Endothelial cell of umbilical vein (primary cell): ENCODE measurements around the gene C2orf68. TPM values are rescaled to one million over a fixed set of nuclear protein-coding genes. Genes with fewer than 3 reads are reported as not detected.

ENCODE experiments used
- BruUV-seq: library from RNA; stranded (reverse); fragments of 400-500 nt; replicated peaks from 2 replicates; lab custom pipeline; 2021; lab: Mats Ljungman, UMichigan
- CTCF ChIA-PET: fragments of 300-600, 350-600 bp; sonication (Branson Sonifier 250); formaldehyde crosslinking; loops from one replicate; lab custom pipeline; 2021; ENCODE audit warnings: antibody characterized with exemption, inconsistent platforms; lab: Charles Lee
- POLR2A ChIA-PET: fragments of 300-600, 350-600 bp; sonication (Branson Sonifier 250); formaldehyde crosslinking; loops from one replicate; lab custom pipeline; 2021; ENCODE audit warnings: antibody characterized with exemption, inconsistent platforms; lab: Charles Lee
- DNase-seq: peaks from one replicate; pipeline ENCODE4 v3.0.0-alpha.2; 2011; ENCODE audit warnings: low read depth, low spot score
- FAIRE-seq: peaks from 2 replicates; lab custom pipeline; 2011; peaks lifted over from hg19 to GRCh38; lab: Jason Lieb, UNC
- H2AFZ ChIP-seq: 2 replicates; pipeline ENCODE4 v1.6.0; 2012; ENCODE audit warnings: low read depth, low read length, control low read depth, inconsistent platforms
- H3K27ac ChIP-seq: 2 replicates; pipeline ENCODE4 v1.5.1; 2011; ENCODE audit warnings: low read depth, mild to moderate bottlenecking, control low read depth, low read length, moderate library complexity; ENCODE audit not compliant: insufficient read depth
- H3K27me3 ChIP-seq, 2 experiments: 2 replicates each; pipeline versions ENCODE4 v1.6.0 to v1.6.1; 2011; ENCODE audit warnings: low read length in 2 of 2, mixed read lengths in 1 of 2; ENCODE audit not compliant: control insufficient read depth in 2 of 2, insufficient read depth in 2 of 2
- H3K36me3 ChIP-seq, 2 experiments: 2 replicates in 1 of 2; 3 replicates in 1 of 2; pipeline ENCODE4 v1.5.1; 2011; ENCODE audit warnings: low read length in 2 of 2, mild to moderate bottlenecking in 1 of 2, moderate library complexity in 1 of 2; ENCODE audit not compliant: control insufficient read depth in 2 of 2, insufficient read depth in 2 of 2; ENCODE audit errors: extremely low read depth in 1 of 2
- H3K4me1 ChIP-seq: 3 replicates; pipeline ENCODE4 v1.5.1; 2011; ENCODE audit warnings: mild to moderate bottlenecking, low read length; ENCODE audit not compliant: control insufficient read depth, insufficient read depth; ENCODE audit errors: extremely low read depth
- H3K4me2 ChIP-seq: 2 replicates; pipeline ENCODE4 v1.6.1; 2011; ENCODE audit warnings: low read length, control low read depth, mixed read lengths; ENCODE audit not compliant: insufficient read depth
- H3K4me3 ChIP-seq, 3 experiments: fragments of 200-600 bp in 1 of 3; sonication (generic), shearing (Covaris generic) in 1 of 3; replicated peaks in 1 of 3; 2 replicates each; pipeline ENCODE4 v1.5.1; 2011 to 2016; ENCODE audit warnings: control low read depth in 3 of 3, low read length in 3 of 3, mild to moderate bottlenecking in 2 of 3, inconsistent platforms in 1 of 3, low read depth in 1 of 3, moderate library complexity in 1 of 3; ENCODE audit not compliant: insufficient read depth in 1 of 3
- H3K79me2 ChIP-seq: 2 replicates; pipeline ENCODE4 v1.6.0; 2012; ENCODE audit warnings: low read length, inconsistent platforms; ENCODE audit not compliant: control insufficient read depth, insufficient read depth
- H3K9ac ChIP-seq: replicated peaks from 2 replicates; pipeline ENCODE3; 2011; ENCODE audit warnings: low read length, control low read depth; ENCODE audit not compliant: insufficient read depth; ENCODE audit errors: extremely low read depth
- H3K9me1 ChIP-seq: replicated peaks from 3 replicates; pipeline ENCODE4 v1.6.0; 2011; ENCODE audit warnings: mild to moderate bottlenecking, low read length; ENCODE audit not compliant: control insufficient read depth, insufficient read depth; ENCODE audit errors: extremely low read depth
- H3K9me3 ChIP-seq: replicated peaks from 2 replicates; pipeline ENCODE4 v1.5.1; 2012; ENCODE audit warnings: low read length, inconsistent platforms; ENCODE audit not compliant: control insufficient read depth, insufficient read depth
- H4K20me1 ChIP-seq: replicated peaks from 2 replicates; pipeline ENCODE3; 2011; ENCODE audit warnings: mild to moderate bottlenecking, low read length; ENCODE audit not compliant: control insufficient read depth, insufficient read depth; ENCODE audit errors: extremely low read depth
- CTCF ChIP-seq, 2 donors: IDR thresholded peaks; 1 replicate in 1 of 2; 2 replicates in 1 of 2; pipeline ENCODE4 v1.5.1; 2011; ENCODE audit warnings: low read length in 2 of 2, mild to moderate bottlenecking in 2 of 2, moderate library complexity in 2 of 2, control low read depth in 1 of 2, inconsistent platforms in 1 of 2, low read depth in 1 of 2; ENCODE audit not compliant: insufficient read depth in 1 of 2; ENCODE audit errors: extremely low read depth in 1 of 2
- EZH2 ChIP-seq: IDR thresholded peaks from 2 replicates; pipeline ENCODE4 v1.6.1; 2012; ENCODE audit warnings: borderline replicate concordance, low read depth, mild to moderate bottlenecking, moderate library complexity, low read length, inconsistent platforms; ENCODE audit not compliant: severe bottlenecking
- FOS ChIP-seq: IDR thresholded peaks from 2 replicates; pipeline ENCODE4 v1.6.1; 2011; ENCODE audit warnings: mild to moderate bottlenecking, low read length, moderate library complexity, borderline replicate concordance; ENCODE audit not compliant: insufficient read depth
- GATA2 ChIP-seq: IDR thresholded peaks from 2 replicates; pipeline ENCODE4 v1.7.0; 2011; ENCODE audit warnings: low read depth, mild to moderate bottlenecking, moderate library complexity, mixed read lengths, low read length; ENCODE audit not compliant: insufficient read length, insufficient read depth
- JUN ChIP-seq: IDR thresholded peaks from 2 replicates; pipeline ENCODE4 v1.6.1; 2011; ENCODE audit warnings: borderline replicate concordance, low read depth; ENCODE audit not compliant: insufficient read length, insufficient read depth
- MYC ChIP-seq: IDR thresholded peaks from one replicate; pipeline ENCODE4 v1.6.1; 2011; ENCODE audit warnings: mild to moderate bottlenecking, low read depth, low read length
- POLR2A ChIP-seq: IDR thresholded peaks from 2 replicates; pipeline ENCODE4 v1.6.1; 2012; ENCODE audit warnings: low read depth, mild to moderate bottlenecking, control low read depth, low read length
- POLR2AphosphoS5 ChIP-seq: IDR thresholded peaks from 2 replicates; pipeline ENCODE4 v1.6.1; 2012; ENCODE audit warnings: low read depth, mild to moderate bottlenecking, control low read depth, low read length, moderate library complexity; ENCODE audit not compliant: insufficient read depth
- dilution Hi-C: fragments of 300-500 bp; cut with MboI; formaldehyde crosslinking; loops from one replicate; pipeline ENCODE4 v1.15.0; 2019; ENCODE audit warnings: low sequenced_read_pairs; ENCODE audit not compliant: extremely low pct_ligation_motif_present
- intact Hi-C: fragments of 100-400 bp; cut with micrococcal nuclease; formaldehyde crosslinking; loops from one replicate; pipeline ENCODE4 v1.10.0; 2022
- polyA plus RNA-seq, 4 experiments: library from polyadenylated mRNA; depleted of rRNA in 3 of 4; stranded (reverse) in 3 of 4; unstranded in 1 of 4; fragments of >200 nt; gene quantifications; 2 replicates each; pipeline versions ENCODE4 v1.2.1 to v1.2.3, GENCODE V29; 2011 to 2012; ENCODE audit warnings: missing spikeins in 1 of 4
- total RNA-seq: library from RNA; stranded (reverse); gene quantifications from 2 replicates; pipeline ENCODE4 v1.2.3, GENCODE V29; 2021
- TF ChIP-seq, protein P1 (sequence below): IDR thresholded peaks from 2 replicates; pipeline ENCODE4 v1.6.1; 2011; ENCODE audit not compliant: insufficient read depth, insufficient read length

Gene C2orf68
- total and polyA plus RNA-seq, 2 donors (not counting 3 experiments of a cell fraction or from before 2014, with no cell fraction given), result 17.4 to 27.4 TPM

GRCh38 chr2:85642725-85643124 lies 30.9 kb upstream of the C2orf68 start:
- Histone ChIP-seq H2AFZ (no peak overlapping the region), H3K9me1 (no peaks in the 10 kb centered on the region), H3K36me3 (peaks cover 46 to 49% of the 10 kb centered on the region in 2 experiments), H3K4me1 (no peaks in the 10 kb centered on the region), H3K79me2 (peaks cover 2% of the 10 kb centered on the region), H3K27me3 (no peaks in the 10 kb centered on the region), H3K4me3 (no peak overlapping the region), H3K27ac (no peak overlapping the region), H3K9ac (no peak overlapping the region), H4K20me1 (no peaks in the 10 kb centered on the region), H3K4me2 (no peak overlapping the region), H3K9me3 (no peaks in the 10 kb centered on the region)
- POLR2A ChIA-PET, result interaction anchor here (0.8 kb wide), 1 partner anchor 106 kb away, joined by 3 read pairs; no protein-coding TSS in a partner anchor
- no TSS peak for BruUV-seq
- dilution Hi-C loops, result no loop called here
- TF ChIP-seq CTCF (IDR thresholded peaks at IDR 0.05; ENCODE audit: extremely low read depth in 1 of 2, insufficient read depth in 1 of 2, low read depth in 1 of 2, low read length in 2 of 2), result no peak
- TF ChIP-seq EZH2, result no peak
- TF ChIP-seq FOS, result no peak
- TF ChIP-seq POLR2AphosphoS5, result no peak
- no peak for TF ChIP-seq MYC
- TF ChIP-seq JUN, result no peak
- no peak for TF ChIP-seq GATA2
- TF ChIP-seq, protein P1, sequence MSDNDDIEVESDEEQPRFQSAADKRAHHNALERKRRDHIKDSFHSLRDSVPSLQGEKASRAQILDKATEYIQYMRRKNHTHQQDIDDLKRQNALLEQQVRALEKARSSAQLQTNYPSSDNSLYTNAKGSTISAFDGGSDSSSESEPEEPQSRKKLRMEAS, result no peak
- TF ChIP-seq POLR2A, result no peak
- intact Hi-C loops, result loop anchor here (10.0 kb wide), 1 partner anchor 482 kb away; no protein-coding TSS in a partner anchor
- DNase-seq, result no peak
- no peak for FAIRE-seq
- CTCF ChIA-PET, result interaction anchor here (1.3 to 3.4 kb wide), 2 partner anchors 65 to 173 kb away, joined by 3 to 14 read pairs; no protein-coding TSS in a partner anchor
